ENCODE results near the gene DYRK1B.
"Not testable (repeated sequence)": the region's sequence is repeated elsewhere in the genome, so short reads cannot be mapped to it uniquely, and the experiment has no call there.

The DYRK1B gene

GRCh38 chr19:39833464-39834286, at the start of gene DYRK1B:
Gene DYRK1B (minus strand): TSS chr19:39834162. CDS start chr19:39831867, 2,295 bp downstream.
- DNase-seq = peak; percentile 97

GRCh38 chr19:39882645-39883044, 48.7 kb upstream of the DYRK1B start:
- DNase-seq = not testable (repeated sequence)

- DNase-seq = not testable (repeated sequence)
These were observed 47.6 kb upstream of the DYRK1B start for GRCh38 chr19:39881495-39882110.

GRCh38 chr19:39880241-39880640, 46.3 kb upstream of the DYRK1B start:
- DNase-seq = not testable (repeated sequence)

DNA sequence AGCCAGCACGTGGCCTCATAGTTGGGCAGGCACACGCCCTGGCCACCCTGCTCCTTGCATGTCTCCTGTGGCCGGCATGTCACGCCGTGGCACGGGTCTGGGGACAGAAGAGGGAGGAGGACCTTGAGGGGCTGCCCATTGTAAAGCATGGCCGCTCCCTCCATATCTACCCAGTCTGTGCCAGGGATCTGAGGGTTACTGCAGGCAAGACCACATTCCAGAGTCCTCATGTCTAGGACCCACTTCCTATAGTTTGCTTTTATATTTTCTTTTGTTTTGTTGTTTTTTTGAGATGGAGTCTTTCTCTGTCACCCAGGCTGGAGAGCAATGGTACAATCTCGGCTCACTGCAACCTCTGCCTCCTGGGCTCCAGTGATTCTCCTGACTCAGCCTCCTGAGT, 45.8 kb upstream of the DYRK1B start:
- not testable (repeated sequence) for DNase-seq

- DNase-seq = not testable (repeated sequence)
These were observed 44.9 kb upstream of the DYRK1B start for GRCh38 chr19:39878866-39879265.

DNA sequence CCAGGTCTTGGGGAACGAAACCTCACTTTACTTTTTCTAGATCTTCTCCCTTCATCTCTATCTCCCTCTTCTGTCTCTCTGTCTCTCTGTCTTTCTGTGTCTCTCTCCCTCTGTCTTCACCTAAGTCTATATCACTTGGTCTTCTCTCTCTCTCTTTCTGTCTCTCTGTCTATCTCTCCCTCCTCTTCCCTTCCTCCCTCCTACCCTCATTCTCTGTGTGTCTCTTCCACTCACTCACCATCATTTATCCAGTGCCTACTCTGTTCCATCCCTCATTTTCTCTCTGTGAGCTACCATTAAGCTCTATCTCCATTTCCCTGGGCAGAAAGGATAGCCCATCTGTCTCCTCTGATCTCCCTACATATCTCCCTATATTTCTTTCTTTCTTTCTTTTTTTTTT, 44.4 kb upstream of the DYRK1B start:
- DNase-seq = no peak

- not testable (repeated sequence) for DNase-seq
These were observed 44.0 kb upstream of the DYRK1B start for GRCh38 chr19:39877982-39878381.

GRCh38 chr19:39877488-39877887, 43.5 kb upstream of the DYRK1B start:
- DNase-seq = not testable (repeated sequence)

GRCh38 chr19:39876486-39876885, 42.5 kb upstream of the DYRK1B start:
- not testable (repeated sequence) for DNase-seq

- DNase-seq = not testable (repeated sequence)
These were observed 41.5 kb upstream of the DYRK1B start for GRCh38 chr19:39875401-39875864.

DNA sequence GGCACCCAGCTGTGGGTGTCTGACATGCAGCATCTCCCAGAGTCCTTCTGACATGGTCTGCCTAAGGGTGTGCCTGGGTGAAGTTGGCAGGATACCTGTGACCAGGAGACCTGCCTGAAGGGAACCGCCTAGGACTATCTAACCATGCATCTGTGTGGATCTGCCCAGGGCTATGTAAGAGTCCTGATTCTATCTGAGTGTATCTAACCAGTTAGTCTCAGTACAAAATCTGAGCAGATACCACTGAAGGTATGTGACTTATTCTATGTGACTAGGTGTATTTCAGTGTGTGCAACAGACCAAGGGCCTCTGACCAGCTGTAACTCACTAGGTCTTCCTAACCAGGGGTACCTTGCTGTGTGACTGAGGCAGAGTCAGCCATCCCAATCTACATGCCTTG, 40.4 kb upstream of the DYRK1B start:
- no peak for DNase-seq

- DNase-seq = no peak
These were observed 39.4 kb upstream of the DYRK1B start for GRCh38 chr19:39873385-39873784.

DNA sequence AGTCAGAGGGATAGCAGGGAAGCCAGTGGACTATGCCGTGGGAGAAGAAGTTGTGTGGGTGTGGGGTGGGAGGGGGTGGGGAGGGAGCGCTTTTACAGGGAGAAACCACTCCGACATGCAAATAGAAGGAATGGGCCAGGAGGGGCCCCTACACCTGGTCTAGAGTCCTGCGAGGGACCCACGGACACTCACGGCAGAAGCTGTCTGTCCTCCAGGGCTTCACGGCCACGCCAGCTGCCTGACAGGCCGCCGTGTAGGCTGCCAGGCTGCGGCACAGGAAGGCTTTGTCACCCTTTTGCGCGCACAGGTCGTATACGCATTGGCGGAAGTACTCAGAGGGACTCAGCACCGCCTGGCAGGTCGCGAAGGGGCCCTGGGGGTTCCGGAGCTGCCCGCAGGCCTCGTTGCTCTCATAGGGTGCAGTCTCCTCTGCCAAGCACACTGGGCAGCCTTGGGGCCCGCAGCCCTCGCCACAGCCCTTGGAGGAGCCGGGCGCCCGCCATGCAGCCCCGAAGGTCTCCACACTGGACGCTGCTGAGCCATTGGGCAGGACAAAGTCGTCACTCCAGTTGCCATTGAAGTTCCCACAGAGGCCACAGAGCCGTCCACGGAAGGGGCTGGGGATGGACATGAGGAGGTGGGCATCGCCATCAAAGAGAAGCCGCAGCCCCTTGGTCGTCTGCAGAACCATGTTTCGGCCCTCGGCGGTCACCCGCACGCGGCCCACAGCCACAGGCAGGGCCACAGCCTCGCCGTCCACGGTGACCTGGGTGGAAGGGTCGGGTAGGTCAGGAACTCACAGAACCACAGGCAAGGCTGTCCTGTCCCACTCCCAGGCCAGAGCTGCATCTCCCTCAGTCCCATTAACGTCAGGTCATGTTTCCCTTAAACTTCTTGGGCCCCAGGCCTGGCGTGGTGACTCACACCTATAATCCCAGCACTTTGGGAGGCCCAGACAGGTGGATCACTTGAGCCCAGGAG, 38.2 kb upstream of the DYRK1B start:
- DNase-seq = no peak

GRCh38 chr19:39871362-39871761, 37.4 kb upstream of the DYRK1B start:
- DNase-seq = no peak

DNA sequence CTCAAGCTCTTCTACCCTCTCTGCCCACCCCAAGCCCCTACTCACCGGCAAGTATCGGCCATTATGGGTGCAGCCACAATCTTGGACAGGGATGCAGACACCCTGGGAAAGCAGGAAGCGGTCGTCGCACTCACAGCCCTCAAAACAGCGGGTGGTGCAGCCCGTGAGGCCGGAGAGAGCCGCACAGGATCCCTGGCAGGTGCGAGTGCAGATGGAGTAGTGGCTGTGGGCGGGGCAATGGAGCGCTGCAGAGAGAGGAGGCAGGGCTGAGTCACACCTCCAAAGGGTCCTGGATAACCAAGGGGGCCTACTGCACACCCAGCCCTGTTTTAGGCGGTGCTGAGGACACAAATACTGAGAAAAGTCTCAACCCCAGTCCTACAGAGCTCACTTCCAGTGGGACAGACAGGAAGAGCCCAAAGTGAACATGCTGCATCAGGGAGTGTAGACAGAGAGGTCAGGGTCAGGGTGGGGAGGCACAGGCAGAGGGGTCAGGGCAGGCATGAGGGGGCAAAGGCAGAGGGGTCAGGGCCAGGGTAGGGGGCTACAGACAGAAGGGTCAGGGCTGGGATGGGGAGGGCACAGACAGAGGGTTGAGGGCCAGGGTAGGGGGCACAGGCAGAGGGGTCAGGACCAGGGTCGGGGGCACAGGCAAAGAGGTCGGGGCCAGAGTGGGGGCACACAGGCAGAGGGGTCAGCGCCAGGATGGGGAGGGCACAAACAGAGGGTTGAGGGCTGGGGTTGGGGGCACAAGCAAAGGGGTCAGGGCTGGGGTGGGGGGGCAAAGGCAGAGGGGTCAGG, 36.4 kb upstream of the DYRK1B start:
- DNase-seq = peak; percentile 11

GRCh38 chr19:39867952-39868351, 34.0 kb upstream of the DYRK1B start:
- DNase-seq = no peak

DNA sequence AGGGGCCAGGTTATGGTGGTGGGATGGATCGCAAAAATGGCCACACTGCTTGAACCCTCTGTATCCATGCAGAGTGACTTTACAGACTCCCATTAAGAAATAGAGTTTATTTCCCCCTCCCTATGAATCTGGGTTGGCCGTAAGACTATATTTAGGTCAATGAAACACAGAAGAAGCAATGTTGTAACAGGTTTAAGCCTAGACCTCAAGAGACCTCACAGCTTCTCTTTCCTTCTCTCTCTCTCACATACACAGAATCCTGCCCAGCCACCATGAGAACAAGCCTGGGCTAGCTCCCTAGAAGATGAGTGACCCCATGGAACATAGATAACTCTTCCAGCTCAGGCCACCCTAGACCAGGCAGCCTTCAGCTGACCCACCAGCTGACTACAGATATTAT, 33.2 kb upstream of the DYRK1B start:
- no peak for DNase-seq

- DNase-seq = no peak
These were observed 32.0 kb upstream of the DYRK1B start for GRCh38 chr19:39865953-39866352.

- no peak for DNase-seq
These were observed 31.2 kb upstream of the DYRK1B start for GRCh38 chr19:39865186-39865585.

DNA sequence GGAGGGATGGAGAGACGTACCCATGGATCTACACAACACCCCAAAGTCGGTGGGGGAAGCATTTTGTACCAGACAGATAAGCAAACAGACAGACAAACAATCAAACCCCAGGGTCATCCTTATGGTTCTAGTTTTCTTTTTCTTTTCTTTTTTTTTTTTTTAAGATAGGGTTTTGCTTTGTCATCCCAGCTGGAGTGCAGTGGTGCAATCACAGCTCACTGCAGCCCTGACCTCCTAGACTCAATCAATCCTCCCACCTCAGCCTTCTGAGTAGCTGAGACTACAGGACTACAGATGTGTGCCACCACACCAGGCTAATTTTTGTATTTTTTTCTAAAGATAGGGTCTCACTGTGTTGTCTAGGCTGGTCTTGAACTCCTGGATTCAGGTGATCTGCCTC, 30.2 kb upstream of the DYRK1B start:
- no peak for DNase-seq

GRCh38 chr19:39858541-39858940, 24.6 kb upstream of the DYRK1B start:
- DNase-seq = no peak

Measured in NCI-H1105 treated with DMSO at 0.1 percent for 48 hours (cell line).